HG03196 (cell line): ENCODE results near the gene NEU4.
"Not testable (repeated sequence)": the region's sequence is repeated elsewhere in the genome, so short reads cannot be mapped to it uniquely, and the experiment has no call there.

Experiments
- ATAC-seq: cut with Tn5 transposase; IDR thresholded peaks from one replicate; pipeline ENCODE4 v1.9.1; 2021; ENCODE audit not compliant: unreplicated experiment

The NEU4 gene

DNA sequence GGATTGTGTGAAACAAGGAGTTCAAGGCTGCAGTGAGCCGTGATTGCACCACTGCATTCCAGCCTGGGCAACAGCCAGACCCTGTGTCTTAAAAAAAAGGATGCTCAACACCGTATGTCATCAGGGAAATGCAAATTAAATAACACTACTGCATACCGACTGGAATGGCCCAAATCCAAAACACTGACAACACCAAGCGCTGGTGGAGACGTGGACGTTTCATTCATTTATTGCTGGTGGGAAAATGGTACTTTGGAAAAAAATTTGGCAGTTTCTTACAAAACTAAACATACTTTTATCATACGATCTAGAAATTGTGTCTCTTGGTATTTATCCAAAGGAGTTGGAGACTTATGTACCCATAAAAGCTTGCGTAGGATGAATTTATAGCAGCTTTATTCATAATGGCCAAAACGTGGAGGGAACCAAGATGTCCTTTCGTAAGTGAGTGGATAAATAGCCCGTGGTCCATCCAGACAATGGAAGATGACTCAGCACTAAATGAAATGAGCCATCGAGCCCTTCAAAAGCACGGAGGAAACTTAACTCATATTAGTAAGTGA is 24.2 kb downstream of the NEU4 start:
- ATAC-seq, result no peak

DNA sequence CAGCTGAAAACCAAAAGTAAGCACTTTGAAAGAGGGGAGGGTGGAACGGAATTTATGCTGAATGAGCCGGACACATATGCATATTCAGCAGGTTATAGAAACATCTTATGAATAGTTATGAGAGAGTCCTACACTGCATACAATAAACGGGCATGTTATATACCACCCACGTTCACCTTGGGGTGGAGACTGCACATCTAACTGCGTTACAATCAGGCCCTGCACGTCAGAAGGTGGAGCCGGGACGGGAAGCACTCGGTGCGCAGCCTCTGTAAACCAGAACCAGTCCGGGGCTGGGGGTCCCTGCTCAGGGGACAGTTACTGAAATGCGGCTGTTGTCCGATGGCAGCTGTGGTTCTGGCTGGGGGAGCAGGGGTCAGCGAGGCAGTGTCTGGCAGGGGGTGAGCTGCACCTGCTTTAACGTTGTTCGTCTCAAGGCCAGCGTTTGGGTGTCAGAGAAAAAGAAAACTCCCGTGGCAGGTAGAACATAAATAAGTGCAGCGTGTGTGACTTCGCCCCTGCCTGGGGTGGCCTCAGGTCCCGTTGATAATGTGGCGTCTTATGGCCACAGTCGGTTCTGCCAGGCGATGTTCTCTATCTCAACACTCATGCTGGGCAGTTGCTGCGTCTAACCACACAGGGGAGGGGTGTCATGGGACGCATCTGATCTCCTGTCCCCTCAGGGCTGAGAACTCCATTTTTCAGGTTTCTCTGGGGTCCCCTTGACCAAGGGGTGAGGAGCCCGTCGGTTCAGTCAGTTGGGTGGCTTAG is 24.9 kb downstream of the NEU4 start:
- ATAC-seq, result not testable (repeated sequence)

DNA sequence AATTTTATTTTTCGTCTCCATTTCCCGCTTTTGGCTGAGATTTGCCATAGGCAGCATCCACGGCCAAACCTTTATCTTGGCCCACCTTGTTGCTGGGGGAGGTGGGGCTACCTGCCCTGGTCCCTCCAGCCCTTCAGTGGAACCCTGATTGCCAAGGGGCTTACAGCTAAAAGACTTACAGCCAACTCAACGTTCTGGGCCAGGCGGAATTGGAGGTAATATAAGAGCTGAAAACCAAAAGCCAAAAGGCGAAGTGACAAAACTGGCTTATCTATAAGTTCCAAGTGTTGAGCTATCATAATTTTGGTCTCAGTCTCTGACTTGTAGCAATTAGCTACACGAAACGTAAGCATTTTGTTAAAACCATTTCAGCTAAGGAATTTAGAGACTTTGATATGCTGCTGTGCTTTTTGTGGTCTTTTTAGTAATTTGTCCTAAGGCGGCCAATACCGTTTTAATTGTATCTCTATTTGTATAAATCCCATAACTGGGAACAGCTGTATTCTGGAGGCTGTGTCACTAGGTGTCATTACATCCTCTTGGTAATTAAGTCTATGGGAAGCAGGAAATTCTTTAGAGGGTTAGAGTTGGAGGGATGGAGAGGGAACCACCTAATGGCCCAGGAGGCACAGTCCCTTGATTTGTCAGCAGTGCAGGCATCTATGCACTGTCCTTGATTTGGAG is 25.7 kb downstream of the NEU4 start:
- ATAC-seq, result no peak

- ATAC-seq, result no peak
Observed at GRCh38 chr2:241835611-241836010, 26.6 kb downstream of the NEU4 start.

- no peak for ATAC-seq
Observed at GRCh38 chr2:241836292-241836691, 27.3 kb downstream of the NEU4 start.

DNA sequence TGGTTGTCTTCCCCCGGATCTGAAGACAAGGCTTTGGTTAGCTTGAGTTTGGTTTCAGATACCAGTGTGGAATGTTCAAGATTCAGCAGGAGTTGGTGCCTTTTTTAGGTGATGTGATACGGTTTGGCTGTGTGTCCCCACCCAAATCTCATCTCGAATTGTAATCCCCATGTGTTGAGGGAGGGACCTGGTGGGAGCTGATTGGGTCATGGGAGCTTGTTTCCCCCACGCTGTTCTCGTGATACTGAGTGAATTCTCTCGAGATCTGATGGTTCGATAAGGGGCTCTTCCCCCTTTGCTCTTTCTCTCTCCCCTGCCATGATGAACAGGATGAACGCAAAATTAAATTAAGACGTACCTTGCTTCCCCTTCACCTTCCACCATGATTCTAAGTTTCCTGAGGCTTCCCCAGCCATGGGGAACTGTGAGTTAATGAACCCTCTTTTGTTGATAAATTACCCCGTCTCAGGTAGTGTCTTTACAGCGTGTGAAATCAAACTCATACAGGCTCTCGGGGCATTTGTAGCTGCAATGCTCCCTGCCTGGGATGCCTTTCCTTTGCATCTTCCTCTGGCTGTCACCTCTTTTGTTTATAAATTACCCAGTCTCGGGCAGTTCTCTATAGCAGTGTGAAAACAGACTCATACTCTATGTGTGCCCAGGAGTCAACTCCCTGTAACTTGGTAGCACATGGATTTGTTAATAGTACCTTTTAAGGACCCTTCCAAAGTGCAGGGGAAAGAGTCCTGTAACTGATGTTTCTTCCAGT is 28.4 kb downstream of the NEU4 start:
- ATAC-seq, result no peak

- ATAC-seq, result no peak
Observed at GRCh38 chr2:241841181-241842066, 32.4 kb downstream of the NEU4 start.

- no peak for ATAC-seq
Observed at GRCh38 chr2:241842067-241842415, 33.0 kb downstream of the NEU4 start.

- no peak for ATAC-seq
Observed at GRCh38 chr2:241842620-241843211, 33.7 kb downstream of the NEU4 start.

DNA sequence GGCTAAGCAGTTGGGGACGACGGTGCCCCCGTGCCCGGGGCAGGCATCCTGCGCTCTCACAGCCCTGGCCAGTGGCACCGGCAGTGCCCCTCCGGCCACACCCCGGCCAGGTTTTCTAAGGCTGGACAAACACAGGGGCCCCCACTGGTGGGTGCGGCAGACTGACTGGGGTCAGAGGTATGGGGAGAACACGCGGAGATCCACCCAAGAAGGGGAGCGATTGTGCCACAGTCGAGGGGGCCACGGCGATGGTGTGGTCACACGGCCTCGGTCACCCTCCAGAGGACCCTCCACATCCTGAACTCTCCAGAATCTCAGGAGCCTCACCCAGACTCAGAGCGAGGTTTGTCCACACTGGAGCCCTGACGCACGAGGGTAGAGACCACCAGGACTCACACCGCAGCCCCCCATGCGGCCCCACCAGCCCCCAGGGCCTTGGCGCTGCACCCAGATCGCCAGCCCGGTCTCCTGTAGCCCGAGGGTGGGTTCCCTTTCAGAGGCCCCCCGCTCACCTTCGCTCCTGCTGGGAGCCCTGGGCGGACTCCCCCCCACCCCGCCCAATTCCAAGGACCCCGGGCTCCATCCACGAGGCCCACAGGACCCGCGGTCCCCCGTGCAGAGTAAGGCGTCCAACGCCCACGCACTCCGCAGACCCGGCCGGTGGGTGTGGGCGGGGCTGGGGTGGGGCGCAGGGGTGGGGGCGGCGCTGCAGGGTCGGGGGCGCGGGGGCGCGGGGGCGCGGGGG is 34.5 kb downstream of the NEU4 start:
- ATAC-seq, result no peak

- ATAC-seq, result peak; percentile 70
Observed at GRCh38 chr2:241844066-241844728, 35.2 kb downstream of the NEU4 start.

- ATAC-seq, result no peak
Observed at GRCh38 chr2:241844831-241845578, 36.0 kb downstream of the NEU4 start.

GRCh38 chr2:241846406-241846805 is 37.4 kb downstream of the NEU4 start:
- ATAC-seq, result no peak

- ATAC-seq, result no peak
Observed at GRCh38 chr2:241848761-241849615, 40.0 kb downstream of the NEU4 start.

DNA sequence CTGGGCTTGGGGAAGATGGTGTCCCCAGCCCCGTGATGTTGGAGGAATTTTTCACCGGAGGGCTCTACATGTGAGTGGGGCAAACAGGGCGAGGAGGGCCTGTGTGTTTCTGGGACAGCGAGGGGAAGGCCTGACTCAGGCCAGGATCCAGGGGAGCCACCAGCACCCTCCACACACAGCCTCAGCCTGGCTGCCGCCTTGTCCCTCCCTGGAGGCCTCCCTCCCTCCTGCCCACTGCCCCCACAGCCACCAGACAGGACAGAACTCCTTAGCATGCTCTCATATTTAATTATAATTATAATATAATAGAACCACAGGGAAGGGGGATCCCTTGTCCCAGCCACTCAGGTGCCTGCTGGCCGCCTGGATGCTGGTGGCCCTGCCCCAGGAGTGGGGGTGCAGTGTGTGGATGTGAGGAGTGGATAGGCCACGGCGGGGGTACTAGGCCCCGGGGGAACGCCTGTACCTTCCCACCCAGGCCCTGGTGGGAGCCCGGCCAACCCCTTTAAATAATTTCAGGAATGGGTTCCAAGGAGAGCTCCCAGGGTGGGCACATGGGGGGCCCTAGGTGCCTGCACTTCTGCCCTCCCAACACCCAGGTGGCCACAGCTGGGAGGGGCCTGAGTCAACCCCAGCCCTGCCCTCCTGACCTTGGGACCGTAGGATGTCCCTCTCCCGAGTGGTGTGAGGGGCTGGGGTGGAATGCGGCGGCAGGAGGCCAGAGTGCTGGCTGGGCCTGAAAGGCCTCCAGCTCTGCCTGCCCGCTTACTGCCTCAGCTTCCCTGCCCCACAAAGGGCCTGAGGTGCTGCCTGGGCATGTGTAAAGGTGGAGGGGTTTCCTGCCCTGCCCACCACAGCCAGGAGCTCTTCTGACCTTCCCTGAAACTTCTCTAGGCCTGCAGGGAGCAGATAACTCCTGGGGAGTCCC is 40.9 kb downstream of the NEU4 start:
- no peak for ATAC-seq
